Measurements from ENCODE around the gene UBE2G1.

GRCh38 chr17:4340914-4341615 lies 25.4 kb downstream of the UBE2G1 start:
- TF ChIP-seq TAF1 (IDR thresholded peaks at IDR 0.05; ENCODE audit: borderline replicate concordance, insufficient read depth, low read length): no peak
- TF ChIP-seq SIN3A (IDR thresholded peaks at IDR 0.05; ENCODE audit: borderline replicate concordance, insufficient read depth, low read length): no peak
- no peak for TF ChIP-seq POLR2AphosphoS5 (IDR thresholded peaks at IDR 0.05; ENCODE audit: low read depth, low read length)
- TF ChIP-seq, protein P1, sequence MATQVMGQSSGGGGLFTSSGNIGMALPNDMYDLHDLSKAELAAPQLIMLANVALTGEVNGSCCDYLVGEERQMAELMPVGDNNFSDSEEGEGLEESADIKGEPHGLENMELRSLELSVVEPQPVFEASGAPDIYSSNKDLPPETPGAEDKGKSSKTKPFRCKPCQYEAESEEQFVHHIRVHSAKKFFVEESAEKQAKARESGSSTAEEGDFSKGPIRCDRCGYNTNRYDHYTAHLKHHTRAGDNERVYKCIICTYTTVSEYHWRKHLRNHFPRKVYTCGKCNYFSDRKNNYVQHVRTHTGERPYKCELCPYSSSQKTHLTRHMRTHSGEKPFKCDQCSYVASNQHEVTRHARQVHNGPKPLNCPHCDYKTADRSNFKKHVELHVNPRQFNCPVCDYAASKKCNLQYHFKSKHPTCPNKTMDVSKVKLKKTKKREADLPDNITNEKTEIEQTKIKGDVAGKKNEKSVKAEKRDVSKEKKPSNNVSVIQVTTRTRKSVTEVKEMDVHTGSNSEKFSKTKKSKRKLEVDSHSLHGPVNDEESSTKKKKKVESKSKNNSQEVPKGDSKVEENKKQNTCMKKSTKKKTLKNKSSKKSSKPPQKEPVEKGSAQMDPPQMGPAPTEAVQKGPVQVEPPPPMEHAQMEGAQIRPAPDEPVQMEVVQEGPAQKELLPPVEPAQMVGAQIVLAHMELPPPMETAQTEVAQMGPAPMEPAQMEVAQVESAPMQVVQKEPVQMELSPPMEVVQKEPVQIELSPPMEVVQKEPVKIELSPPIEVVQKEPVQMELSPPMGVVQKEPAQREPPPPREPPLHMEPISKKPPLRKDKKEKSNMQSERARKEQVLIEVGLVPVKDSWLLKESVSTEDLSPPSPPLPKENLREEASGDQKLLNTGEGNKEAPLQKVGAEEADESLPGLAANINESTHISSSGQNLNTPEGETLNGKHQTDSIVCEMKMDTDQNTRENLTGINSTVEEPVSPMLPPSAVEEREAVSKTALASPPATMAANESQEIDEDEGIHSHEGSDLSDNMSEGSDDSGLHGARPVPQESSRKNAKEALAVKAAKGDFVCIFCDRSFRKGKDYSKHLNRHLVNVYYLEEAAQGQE (IDR thresholded peaks at IDR 0.05; ENCODE audit: insufficient read depth in 1 of 2, low read depth in 2 of 2, low read length in 2 of 2): no peak
- no peak for TF ChIP-seq FOXP2 (optimal IDR thresholded peaks at IDR 0.05; ENCODE audit: borderline replicate concordance, extremely low read depth, extremely low read length, insufficient read depth)
